ENCODE data around the gene HELB. TPM values are rescaled to one million over a fixed set of nuclear protein-coding genes. Genes with fewer than 3 reads are reported as not detected.

HELB gene
- polyA plus RNA-seq, 1 donor from 2014 or later = 1.8 TPM

DNA sequence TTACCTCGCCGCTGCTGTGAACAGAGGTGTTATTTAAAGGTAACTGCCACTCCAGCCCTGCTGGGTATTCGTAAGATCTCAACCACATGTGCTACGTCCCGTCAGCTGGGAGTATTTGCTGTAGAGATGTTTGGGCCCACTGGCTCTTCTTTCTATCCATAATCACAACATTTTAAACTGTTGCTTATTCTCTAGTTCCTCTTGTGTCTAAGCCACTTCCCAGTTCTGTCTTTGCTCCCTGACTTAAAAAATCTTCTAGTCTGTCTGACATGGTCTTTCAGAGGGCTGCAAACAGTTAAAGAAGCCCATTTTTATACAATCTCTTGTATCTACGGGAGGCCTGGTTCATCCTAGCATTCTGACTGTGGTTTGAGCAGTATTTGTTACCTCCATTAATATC is 33.2 kb upstream of the HELB start:
- TF ChIP-seq RAD21 (conservative IDR thresholded peaks at IDR 0.05) (no peak), EZH2 (IDR thresholded peaks at IDR 0.05; ENCODE audit: borderline replicate concordance, insufficient read depth, low read length, poor library complexity, severe bottlenecking) (no peak), EP300 (conservative IDR thresholded peaks at IDR 0.05; ENCODE audit: poor library complexity, severe bottlenecking) (no peak), MXI1 (conservative IDR thresholded peaks at IDR 0.05; ENCODE audit: poor library complexity, severe bottlenecking) (no peak), POLR2AphosphoS5 (IDR thresholded peaks at IDR 0.05) (no peak), SMC3 (conservative IDR thresholded peaks at IDR 0.05; ENCODE audit: poor library complexity) (no peak), TAF1 (IDR thresholded peaks at IDR 0.05; ENCODE audit: low read depth) (no peak)
- TF ChIP-seq, protein P1, sequence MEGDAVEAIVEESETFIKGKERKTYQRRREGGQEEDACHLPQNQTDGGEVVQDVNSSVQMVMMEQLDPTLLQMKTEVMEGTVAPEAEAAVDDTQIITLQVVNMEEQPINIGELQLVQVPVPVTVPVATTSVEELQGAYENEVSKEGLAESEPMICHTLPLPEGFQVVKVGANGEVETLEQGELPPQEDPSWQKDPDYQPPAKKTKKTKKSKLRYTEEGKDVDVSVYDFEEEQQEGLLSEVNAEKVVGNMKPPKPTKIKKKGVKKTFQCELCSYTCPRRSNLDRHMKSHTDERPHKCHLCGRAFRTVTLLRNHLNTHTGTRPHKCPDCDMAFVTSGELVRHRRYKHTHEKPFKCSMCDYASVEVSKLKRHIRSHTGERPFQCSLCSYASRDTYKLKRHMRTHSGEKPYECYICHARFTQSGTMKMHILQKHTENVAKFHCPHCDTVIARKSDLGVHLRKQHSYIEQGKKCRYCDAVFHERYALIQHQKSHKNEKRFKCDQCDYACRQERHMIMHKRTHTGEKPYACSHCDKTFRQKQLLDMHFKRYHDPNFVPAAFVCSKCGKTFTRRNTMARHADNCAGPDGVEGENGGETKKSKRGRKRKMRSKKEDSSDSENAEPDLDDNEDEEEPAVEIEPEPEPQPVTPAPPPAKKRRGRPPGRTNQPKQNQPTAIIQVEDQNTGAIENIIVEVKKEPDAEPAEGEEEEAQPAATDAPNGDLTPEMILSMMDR (IDR thresholded peaks at IDR 0.05; ENCODE audit: poor library complexity, severe bottlenecking) = no peak
- TF ChIP-seq, protein P2, sequence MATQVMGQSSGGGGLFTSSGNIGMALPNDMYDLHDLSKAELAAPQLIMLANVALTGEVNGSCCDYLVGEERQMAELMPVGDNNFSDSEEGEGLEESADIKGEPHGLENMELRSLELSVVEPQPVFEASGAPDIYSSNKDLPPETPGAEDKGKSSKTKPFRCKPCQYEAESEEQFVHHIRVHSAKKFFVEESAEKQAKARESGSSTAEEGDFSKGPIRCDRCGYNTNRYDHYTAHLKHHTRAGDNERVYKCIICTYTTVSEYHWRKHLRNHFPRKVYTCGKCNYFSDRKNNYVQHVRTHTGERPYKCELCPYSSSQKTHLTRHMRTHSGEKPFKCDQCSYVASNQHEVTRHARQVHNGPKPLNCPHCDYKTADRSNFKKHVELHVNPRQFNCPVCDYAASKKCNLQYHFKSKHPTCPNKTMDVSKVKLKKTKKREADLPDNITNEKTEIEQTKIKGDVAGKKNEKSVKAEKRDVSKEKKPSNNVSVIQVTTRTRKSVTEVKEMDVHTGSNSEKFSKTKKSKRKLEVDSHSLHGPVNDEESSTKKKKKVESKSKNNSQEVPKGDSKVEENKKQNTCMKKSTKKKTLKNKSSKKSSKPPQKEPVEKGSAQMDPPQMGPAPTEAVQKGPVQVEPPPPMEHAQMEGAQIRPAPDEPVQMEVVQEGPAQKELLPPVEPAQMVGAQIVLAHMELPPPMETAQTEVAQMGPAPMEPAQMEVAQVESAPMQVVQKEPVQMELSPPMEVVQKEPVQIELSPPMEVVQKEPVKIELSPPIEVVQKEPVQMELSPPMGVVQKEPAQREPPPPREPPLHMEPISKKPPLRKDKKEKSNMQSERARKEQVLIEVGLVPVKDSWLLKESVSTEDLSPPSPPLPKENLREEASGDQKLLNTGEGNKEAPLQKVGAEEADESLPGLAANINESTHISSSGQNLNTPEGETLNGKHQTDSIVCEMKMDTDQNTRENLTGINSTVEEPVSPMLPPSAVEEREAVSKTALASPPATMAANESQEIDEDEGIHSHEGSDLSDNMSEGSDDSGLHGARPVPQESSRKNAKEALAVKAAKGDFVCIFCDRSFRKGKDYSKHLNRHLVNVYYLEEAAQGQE (IDR thresholded peaks at IDR 0.05; ENCODE audit: borderline replicate concordance) = no peak
- H3K9ac ChIP-seq (ENCODE audit: low read length) = no peak overlapping the region
- no peak overlapping the region for H3K4me3 ChIP-seq (ENCODE audit: low read length)
- H3K79me2 ChIP-seq (replicated peaks; ENCODE audit: insufficient read depth, low read length) = no peaks in the 10 kb centered on the region
- no peaks in the 10 kb centered on the region for H3K27me3 ChIP-seq (ENCODE audit: insufficient read depth, low read depth, low read length)
- H3K27ac ChIP-seq (ENCODE audit: low read length) = no peak overlapping the region
- no peaks in the 10 kb centered on the region for H4K20me1 ChIP-seq (ENCODE audit: insufficient read depth)
- no peaks in the 10 kb centered on the region for H3K36me3 ChIP-seq (ENCODE audit: insufficient read depth, low read length)
- H3K9me2 ChIP-seq (ENCODE audit: insufficient read depth, low read length) = no peaks in the 10 kb centered on the region
- no peaks in the 10 kb centered on the region for H3F3A ChIP-seq (ENCODE audit: insufficient read depth, low read length, poor library complexity, severe bottlenecking)
- H2AFZ ChIP-seq (ENCODE audit: low read depth, low read length) = no peak overlapping the region
- H3K4me2 ChIP-seq (ENCODE audit: low read length) = no peak overlapping the region
- H3K9me3 ChIP-seq (ENCODE audit: low read length) = no peaks in the 10 kb centered on the region

DNA sequence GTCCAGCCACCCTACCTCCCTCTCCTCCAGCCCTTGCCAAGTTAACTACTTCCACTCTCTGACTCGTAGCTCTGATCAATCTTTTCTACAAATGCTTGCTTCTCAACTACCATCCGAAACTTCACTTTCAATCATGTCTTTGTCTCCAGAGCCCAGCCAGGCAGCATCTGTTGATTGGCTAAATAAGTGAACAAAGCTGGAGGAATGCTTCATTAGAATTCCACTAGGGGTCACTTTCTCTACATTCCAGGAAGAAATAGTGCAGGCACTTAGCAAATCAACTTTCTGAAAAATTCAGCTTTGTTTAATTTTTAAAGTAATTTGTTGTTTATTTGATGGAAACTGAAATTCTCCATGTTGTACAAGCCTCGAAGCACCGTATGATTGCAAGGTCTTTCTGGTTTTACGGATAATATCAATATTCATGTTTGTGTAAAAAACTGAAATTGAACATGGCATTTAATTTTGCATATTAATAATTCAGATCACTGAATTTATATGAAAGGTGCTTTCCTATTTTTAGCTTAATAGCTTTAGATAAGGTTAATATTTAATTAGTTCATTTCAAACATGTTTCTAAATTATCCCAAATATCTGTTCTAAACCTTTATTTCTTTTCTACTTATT is 32.4 kb upstream of the HELB start:
- Histone ChIP-seq H3K4me3 (ENCODE audit: low read length) (no peak overlapping the region), H3K9ac (ENCODE audit: low read length) (no peak overlapping the region)

More for the DNA sequence above, 32.4 kb upstream of the HELB start:
- no peak overlapping the region for H3K27ac ChIP-seq (ENCODE audit: low read length)
- no peaks in the 10 kb centered on the region for H3K79me2 ChIP-seq (replicated peaks; ENCODE audit: insufficient read depth, low read length)
- no peaks in the 10 kb centered on the region for H3F3A ChIP-seq (ENCODE audit: insufficient read depth, low read length, poor library complexity, severe bottlenecking)
- no peak overlapping the region for H2AFZ ChIP-seq (ENCODE audit: low read depth, low read length)
- no peaks in the 10 kb centered on the region for H3K9me2 ChIP-seq (ENCODE audit: insufficient read depth, low read length)
- no peak for TF ChIP-seq EZH2 (IDR thresholded peaks at IDR 0.05; ENCODE audit: borderline replicate concordance, insufficient read depth, low read length, poor library complexity, severe bottlenecking)
- TF ChIP-seq RAD21 (conservative IDR thresholded peaks at IDR 0.05) = peak; percentile 70
- no peak for TF ChIP-seq MXI1 (conservative IDR thresholded peaks at IDR 0.05; ENCODE audit: poor library complexity, severe bottlenecking)
- peak; percentile 71 for TF ChIP-seq SMC3 (conservative IDR thresholded peaks at IDR 0.05; ENCODE audit: poor library complexity)
- TF ChIP-seq, protein P1 (IDR thresholded peaks at IDR 0.05; ENCODE audit: poor library complexity, severe bottlenecking) = peak; percentile 70
- TF ChIP-seq, protein P2 (IDR thresholded peaks at IDR 0.05; ENCODE audit: borderline replicate concordance) = no peak
- H3K4me2 ChIP-seq (ENCODE audit: low read length) = no peak overlapping the region
- no peaks in the 10 kb centered on the region for H3K9me3 ChIP-seq (ENCODE audit: low read length)
- H3K27me3 ChIP-seq (ENCODE audit: insufficient read depth, low read depth, low read length) = no peaks in the 10 kb centered on the region
- no peaks in the 10 kb centered on the region for H3K36me3 ChIP-seq (ENCODE audit: insufficient read depth, low read length)
- no peaks in the 10 kb centered on the region for H4K20me1 ChIP-seq (ENCODE audit: insufficient read depth)
